GM21423 (cell line): Measurements from ENCODE around the gene SMARCC2.

Experiments
- ATAC-seq: cut with Tn5 transposase; IDR thresholded peaks from one replicate; pipeline ENCODE4 v1.9.1; 2021; ENCODE audit warnings: mild to moderate bottlenecking, moderate library complexity; ENCODE audit not compliant: unreplicated experiment

Gene SMARCC2

DNA sequence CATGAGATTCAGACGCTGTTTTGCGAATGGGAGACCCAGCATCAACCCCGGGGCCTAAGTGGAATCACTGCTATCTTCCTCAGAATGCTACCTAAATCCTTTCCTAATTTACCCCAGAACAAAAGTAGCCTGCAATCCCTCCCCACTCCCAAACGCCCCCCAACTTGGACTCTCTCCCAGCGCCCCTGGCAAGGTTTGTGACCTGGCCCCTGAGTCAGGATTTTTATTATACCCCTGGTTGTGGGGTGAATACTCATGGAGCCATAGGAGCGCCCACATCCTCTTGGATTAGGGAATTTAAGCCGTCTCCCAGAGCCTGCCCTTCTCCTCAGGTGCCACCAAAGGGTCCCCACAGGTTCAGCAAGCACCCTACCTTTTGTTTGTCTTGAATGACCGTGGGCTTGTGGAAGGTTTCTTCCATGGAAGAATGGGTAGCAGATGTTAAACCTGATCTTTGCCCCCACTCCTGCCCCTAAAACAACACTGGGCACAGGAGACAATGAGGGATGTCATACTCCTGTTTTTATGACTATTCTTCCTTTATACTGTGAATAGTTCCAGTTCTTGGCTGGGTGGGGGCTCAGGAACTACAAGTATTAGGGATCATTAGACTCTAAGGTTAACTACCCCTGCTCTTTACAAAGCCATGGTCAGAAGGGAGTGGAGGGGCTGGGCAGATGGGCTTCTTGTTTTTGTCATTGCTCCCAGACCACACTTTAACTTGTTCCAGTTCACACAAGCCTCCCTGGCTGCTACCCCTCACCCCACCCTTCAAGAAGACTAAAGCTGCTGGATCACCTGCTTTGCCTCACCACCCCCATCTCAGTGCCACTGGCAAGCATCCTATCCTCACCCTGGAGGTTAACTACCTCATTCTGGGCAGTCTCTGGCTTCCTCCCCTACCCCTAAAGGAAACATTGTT, 36.3 kb downstream of the SMARCC2 start:
- ATAC-seq: no peak

DNA sequence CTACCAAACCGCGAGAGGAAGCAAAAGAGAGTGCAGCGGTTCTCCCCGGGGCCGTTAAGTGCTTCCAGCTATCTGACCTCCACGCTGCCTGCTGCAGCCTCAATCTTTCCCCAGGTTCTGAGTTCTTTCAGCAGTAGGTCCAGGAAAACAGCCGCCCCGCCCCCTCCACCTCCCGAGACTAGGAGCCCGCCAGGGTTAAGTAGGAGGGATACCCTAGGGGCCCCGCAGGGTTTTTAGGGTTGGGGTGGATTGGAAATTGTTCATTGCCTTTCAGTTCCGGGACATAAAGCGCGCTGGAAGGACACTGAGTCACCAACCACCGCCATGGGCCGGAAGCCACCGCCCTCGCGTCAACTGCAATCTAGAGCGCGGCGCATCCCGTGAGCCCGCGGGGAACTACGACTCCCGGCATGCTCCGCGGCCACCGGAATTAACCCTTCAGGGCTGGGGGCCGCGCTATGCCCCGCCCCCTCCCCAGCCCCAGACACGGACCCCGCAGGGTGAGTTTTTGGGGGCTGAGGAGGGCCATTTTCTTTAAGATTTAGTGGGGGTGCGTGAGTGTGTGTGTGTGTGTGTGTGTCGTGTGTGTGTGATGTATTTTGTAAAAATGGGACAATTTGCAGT, 37.0 kb downstream of the SMARCC2 start, which contains the start of gene MYL6B:
Gene MYL6B (plus strand): TSS at position 456 of the 624 bp plus-strand sequence. CDS start 1,332 bp downstream, outside the sequence.
- peak; percentile 90 for ATAC-seq

DNA sequence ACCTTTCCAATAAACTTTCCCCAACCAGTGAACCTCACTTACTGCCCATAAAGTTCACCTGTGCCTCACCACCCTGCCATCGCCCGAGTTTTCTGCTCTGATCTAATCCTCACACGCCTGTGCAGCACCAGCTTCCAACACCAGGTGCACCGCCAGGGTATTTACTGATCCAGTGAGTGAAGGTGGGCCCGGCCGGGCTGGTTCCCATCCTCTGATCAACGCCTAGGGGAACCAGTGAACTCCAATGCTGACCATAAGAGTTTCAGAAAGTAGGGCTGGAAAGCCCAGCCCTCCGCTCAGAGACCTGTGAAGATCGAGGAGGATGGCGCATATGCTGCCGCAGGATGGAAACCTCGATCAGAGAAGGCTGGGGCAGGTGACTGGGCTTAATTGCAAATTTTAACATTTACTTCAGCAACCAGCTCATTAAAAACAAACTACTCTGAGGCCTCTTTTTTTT, 37.6 kb downstream of the SMARCC2 start:
- peak; percentile 41 for ATAC-seq

DNA sequence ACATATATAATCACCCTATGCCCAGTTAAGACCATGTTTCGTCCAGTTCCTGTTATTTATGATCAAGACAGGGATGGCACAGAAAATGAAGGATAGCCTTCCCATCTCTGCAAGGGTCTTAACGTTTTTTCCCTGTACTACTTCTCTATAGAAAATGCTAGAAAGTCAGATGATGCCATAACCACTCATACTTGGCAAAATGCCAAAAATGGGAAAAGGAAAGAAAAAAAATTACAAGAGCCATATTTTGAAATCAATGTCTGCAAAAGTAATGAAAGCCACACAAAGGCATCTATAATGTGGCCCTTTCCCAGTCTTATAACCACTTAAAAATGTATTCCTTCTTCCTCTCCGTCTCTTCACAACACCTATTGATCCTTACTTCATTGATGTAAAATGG, 38.7 kb downstream of the SMARCC2 start:
- no peak for ATAC-seq

DNA sequence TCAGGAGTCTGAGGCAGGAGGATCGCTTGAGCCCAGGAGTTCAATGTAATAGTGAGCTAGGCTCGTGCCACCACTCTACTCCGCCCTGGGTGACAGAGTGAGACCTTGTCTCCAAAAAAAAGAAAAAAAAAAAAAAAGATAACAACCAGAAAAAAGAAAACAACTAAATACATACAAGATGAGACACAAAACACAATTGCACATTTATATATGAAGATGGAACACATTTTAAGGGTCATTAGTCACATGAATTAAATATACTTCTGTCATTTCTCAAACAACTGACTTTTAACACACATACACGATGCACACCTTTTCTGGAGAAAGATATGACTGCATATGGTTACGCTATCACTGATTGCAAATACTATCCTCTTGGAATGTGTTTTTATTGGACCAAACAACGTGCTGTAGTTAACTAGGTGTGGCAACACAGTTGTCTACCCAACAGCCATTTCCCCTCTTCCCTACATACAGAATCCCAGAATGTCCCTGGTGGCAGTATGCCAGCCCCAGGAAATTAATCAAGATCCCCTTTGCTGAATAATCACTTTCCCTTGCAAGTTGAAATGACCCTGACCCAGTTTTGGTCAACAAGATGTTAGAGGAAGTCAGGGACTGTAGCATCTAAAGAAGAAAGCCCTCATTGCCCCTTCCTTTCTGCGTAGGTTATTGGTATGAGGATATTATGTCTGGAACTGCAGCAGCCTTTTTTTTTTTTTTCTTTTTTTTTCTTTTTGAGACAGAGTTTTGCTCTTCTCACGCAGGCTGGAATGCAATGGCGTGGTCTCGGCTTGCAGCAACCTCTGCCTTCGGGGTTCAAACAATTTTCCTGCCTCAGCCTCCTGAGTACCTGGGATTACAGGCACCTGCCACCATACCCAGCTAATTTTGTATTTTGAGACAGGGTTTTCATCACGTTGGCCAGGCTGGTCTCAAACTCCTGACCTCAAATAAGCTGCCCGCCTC, 42.5 kb downstream of the SMARCC2 start:
- no peak for ATAC-seq

DNA sequence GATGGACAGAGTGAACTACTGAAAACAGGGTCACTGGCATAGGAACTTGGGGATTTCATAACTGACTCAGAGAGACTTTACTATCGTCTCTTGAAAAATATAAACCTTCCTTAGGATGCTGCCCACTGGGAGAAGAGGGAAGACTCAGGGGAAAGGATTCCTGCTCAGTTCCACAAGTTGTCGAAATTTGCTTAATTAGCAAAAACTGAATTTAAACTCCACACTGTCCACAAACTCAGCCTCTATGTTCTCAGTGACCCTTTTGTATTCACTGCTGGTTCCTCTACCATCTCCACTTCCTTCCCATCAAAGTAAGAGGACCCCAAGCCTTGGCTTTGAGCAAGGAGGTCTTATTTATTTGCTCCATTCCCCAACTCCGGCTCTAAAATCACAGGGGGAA, 44.1 kb downstream of the SMARCC2 start:
- ATAC-seq: no peak

DNA sequence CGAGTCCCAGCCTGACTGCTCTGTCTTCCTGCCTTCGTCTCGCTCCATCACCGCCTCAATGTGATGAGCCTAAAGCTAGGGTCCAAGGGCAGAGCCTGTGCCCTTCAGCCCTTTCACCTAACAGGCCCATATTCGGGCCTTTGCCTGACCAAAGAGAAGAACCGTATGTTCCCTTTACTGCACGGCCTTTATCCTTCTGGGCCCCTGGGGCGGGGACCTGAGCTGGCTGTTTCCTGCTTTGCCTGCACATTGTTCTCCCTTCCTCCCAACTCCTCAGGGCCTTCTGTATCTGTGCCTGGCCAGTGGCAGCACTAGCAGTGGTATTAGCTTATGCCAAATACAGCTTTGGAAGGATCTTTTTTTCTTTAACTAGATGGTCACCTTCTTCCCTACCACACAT, 45.4 kb downstream of the SMARCC2 start:
- ATAC-seq: no peak

DNA sequence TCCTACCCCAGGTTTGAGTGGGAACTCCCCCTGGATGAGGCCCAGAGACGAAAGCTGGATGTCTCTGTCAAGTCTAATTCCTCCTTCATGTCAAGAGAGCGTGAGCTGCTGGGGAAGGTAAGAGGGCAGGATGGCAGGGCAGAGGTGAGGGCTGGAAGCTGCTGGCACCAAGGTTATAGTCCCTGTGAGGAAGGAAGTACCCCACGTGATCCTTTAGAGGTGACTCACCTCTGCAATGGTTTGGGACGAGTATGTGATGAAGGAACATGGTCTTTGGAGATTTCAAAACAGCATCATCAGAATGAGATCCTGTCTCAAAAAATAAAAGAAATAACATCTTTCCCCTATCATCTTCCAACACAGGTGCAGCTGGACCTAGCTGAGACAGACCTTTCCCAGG, 46.1 kb downstream of the SMARCC2 start:
- no peak for ATAC-seq

DNA sequence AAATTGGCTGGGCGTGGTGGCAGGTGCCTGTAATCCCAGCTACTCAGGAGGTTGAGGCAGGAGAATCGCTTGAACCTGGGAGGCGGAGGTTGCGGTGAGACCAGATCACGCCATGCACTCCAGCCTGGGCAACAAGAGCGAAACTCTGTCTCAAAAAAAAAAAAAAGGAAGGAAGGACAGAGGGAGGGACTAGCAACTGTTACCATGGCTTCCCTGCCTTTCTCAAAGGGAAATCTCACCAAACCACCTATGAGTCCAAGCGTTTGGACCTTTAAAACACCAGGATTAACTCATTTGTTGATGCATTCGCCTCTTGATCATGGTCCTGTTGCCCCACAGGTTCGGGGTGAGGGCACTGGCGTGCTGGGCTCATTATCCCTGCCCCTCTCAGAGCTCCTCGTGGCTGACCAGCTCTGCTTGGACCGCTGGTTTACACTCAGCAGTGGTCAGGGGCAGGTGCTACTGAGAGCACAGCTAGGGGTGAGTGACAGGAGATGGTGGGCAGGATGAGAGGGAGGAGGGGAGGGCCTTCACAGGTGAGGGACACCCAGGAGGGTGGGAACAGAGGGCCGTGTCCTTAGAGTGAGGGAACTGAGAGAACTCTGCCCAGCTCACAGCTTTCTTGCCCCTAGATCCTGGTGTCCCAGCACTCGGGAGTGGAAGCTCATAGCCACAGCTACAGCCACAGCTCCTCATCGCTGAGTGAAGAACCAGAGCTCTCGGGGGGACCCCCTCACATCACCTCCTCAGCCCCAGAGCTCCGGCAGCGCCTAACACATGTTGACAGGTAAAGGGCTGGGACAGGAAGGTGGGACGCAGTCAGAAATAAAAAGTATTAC, 47.1 kb downstream of the SMARCC2 start:
- no peak for ATAC-seq

DNA sequence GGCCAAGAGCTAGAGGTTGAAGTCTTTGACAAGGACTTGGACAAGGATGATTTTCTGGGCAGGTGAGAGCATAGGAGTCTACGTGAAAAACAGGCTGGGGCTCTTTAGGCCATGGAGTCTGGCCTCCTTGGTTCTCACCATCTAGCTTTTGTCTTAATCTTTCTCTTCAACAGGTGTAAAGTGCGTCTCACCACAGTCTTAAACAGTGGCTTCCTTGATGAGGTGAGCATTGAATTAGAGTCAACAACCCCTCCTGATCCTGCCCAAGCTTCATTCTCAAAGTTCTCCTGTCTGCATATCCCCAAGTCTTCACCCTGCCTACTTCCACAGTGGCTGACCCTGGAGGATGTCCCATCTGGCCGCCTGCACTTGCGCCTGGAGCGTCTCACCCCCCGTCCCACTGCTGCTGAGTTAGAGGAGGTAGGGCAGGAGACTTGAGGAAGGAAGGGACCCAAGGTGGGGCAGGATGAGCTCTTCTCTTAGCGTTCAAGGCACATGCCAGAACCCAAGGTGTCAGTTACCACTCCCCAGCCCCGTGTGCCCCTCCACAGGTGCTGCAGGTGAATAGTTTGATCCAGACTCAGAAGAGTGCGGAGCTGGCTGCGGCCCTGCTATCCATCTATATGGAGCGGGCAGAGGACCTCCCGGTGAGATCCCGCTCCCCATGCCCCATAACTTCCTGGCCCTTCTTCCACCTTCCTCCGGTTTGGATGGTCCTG, 51.3 kb downstream of the SMARCC2 start:
- ATAC-seq: no peak

DNA sequence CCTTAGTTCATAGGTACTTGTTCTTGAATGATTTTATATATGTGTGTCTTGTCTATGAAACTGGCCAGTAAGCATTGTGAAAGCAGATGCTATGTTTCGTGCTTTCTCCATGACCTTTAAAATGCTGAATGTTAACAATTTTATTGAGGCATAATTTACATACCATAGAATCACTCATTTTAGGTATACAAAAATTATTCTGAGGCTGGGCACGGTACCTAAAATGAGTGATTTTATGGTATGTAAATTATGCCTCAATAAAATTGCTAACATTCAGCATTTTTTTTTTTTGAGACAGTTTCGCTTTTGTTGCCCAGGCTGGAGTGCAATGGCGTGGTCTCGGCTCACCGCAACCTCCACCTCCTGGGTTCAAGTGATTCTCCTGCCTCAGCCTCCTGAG, 54.4 kb downstream of the SMARCC2 start:
- no peak for ATAC-seq

DNA sequence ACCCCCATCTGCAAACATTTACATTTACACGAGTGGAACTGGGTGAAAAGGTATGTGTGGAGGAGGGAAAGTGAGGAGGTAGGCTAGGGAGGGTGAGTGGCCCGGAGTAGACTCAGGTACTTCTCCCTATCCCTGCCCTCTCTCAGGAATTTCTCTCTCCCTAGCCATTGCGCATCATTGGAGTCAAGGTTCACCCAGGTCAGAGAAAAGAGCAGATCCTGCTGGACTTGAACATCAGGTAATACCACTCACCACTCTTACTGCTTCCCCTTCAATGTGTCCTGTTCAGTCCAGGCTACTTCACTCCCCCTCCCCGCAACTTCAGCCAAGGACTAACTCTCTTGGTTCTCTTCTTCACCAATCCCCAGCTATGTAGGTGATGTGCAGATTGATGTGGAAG, 58.4 kb downstream of the SMARCC2 start:
- ATAC-seq: no peak

DNA sequence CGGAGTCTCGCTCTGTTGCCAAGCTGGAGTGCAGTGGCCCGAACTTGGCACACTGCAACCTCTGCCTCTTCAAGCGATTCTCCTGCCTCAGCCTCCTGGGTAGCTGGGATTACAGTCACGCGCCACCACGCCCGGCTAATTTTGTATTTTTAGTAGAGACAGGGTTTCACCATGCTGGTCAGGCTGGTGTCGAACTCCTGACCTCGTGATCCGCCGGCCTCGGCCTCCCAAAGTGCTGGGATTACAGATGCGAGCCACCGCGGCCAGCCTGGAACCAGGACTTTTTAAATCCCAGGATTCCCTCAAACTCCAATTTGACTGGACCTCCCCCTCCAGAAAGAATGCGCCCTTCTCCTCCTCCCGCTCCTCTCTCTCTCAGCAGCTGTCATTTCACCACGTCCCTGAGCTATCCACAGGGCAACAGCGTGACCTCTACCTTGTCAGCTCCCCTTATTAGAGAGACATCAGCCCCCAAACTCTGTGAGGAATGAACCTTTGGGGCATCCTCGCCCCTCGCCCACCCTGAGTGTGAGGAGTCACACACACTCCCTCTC, 59.3 kb downstream of the SMARCC2 start:
- ATAC-seq: no peak

DNA sequence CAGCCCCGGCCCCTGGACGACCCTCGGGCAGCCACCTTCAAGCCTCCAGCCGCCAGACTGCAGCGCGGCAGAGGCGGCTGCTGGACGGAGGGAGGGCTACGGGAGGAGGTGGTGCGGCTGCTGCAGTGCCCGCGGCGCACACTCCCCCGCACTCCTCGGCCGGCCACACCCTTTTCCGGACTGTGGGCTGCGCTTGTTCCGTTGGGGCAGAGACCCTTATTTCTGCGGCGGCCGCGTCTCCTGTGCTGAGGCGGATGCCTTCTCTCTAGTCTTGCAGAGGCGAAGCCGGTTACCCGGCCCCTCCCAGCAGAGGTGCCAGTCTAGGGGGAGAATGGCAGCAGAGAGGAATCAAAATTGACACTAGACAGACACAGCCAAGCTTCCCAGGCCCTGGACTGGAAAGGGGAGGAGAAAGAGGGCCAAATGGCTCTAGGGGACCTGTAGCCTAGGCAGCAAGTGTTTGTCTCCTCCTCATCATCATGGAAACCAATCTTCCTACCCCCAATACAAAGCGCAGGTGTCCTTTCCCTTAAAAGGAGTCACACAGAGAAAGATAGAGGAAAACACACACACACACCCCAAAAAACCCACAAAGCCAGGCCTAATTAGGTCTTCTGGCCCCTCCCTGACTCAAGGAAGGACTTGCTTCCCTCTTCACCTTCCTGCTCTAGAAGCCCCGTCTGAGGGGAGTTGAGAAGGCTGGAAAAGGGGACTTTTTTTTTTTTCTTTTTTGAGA, 59.9 kb downstream of the SMARCC2 start:
- ATAC-seq: no peak

DNA sequence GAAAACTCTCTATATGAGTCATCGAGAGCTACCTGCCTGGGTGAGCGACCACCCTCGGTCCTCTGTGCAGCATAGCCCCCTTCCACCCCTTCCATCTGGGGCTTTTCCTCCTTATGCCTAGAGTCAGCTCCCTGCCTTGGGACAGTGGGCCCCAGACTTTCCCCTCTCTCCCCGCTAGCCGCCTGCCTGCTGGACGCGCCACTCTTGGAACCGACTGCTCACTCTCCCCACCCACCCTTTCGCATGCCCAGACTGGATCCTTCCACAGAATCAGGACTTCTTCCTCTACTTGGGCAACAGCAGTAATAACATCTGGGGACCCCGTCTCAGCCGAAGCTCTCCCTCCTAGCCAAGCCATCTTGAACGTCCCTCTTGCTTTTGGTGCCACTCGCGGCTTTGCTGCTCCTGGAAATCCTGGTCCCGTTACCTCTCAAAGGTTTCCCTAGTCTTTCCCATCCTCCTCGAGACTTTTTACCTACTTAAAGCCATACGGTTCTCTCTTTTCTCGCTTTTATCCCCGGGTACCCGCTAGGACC, 60.5 kb downstream of the SMARCC2 start:
- ATAC-seq: no peak

DNA sequence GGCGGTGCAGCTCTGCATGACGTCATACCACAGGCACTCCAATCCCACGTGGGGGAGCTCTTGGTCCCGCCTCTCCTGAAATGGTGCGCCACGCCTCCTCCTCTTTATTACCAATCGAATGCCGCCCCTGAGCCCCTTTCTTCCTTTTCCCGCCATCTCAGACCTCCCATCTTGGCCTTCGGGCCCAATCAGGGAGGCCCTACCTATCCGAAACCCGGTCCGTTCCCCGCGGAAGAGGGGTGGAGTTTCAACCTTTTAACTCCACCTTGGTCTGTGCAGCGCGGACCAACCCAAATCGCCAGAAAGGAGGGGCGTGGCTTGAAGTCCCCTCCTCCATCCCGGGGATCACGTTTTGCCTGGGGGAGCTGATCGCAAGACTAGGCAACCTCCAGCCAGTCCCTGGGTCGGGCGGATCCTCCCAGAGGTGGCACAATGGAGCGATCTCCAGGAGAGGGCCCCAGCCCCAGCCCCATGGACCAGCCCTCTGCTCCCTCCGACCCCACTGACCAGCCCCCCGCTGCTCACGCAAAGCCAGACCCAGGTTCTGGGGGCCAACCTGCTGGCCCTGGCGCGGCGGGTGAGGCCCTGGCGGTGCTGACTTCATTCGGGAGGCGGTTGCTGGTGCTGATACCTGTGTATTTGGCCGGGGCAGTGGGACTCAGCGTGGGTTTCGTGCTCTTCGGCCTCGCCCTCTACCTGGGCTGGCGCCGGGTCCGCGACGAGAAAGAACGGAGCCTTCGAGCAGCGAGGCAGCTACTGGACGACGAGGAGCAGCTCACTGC, 61.2 kb downstream of the SMARCC2 start, which contains the start of gene ESYT1:
Gene ESYT1 (plus strand): TSS at position 380 of the 782 bp plus-strand sequence. CDS start 53 bp downstream, at position 433.
- peak; percentile 86 for ATAC-seq

DNA sequence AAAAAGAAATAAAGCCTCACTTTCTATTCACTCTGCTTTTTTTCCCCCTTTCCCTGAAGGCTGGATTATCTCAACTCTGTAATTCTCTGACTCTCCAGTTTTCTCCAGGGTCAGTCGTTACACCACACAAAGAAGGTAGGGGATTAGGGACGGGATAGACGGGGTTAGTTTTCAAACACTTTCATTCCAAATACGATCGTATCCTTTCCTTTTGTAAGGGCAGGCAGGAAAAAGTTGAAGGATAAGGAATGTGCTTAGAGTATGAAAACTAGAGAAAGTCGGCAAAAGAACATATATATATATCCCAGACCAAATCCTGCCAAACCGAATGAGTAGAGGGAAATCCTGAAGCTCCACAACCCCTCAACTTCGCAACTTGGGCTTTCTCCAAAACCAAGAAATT, 61.8 kb downstream of the SMARCC2 start:
- ATAC-seq: no peak
